GM18502 (cell line): ENCODE results near the gene SLC25A41.
A peak's percentile ranks its signal among the peaks of the same experiment; 100 is the strongest.
"Not testable (repeated sequence)": the region's sequence is repeated elsewhere in the genome, so short reads cannot be mapped to it uniquely, and the experiment has no call there.

Experiments used
- ATAC-seq: cut with Tn5 transposase; IDR thresholded peaks from one replicate; pipeline ENCODE4 v1.9.1; 2021; ENCODE audit warnings: mild to moderate bottlenecking; ENCODE audit not compliant: unreplicated experiment, poor library complexity

SLC25A41 gene

GRCh38 chr19:6429419-6430221 is 3.9 kb downstream of the SLC25A41 start:
- no peak for ATAC-seq

GRCh38 chr19:6428692-6429418 is 4.7 kb downstream of the SLC25A41 start:
- not testable (repeated sequence) for ATAC-seq

- no peak for ATAC-seq
These were observed 6.4 kb downstream of the SLC25A41 start for GRCh38 chr19:6427131-6427530.

- ATAC-seq = no peak
These were observed 7.6 kb downstream of the SLC25A41 start for GRCh38 chr19:6425732-6426620.

GRCh38 chr19:6424939-6425731 is 8.4 kb downstream of the SLC25A41 start:
- peak; percentile 87 for ATAC-seq

- ATAC-seq = no peak
These were observed 9.2 kb downstream of the SLC25A41 start, which contains the start of gene KHSRP for GRCh38 chr19:6424195-6424938. KHSRP (minus strand) TSS chr19:6424811; CDS start chr19:6424701, 110 bp downstream.

GRCh38 chr19:6423499-6424194 is 9.9 kb downstream of the SLC25A41 start:
- ATAC-seq = no peak

GRCh38 chr19:6421075-6422014 is 12.2 kb downstream of the SLC25A41 start:
- no peak for ATAC-seq

GRCh38 chr19:6418562-6418932 is 15.0 kb downstream of the SLC25A41 start:
- no peak for ATAC-seq

- no peak for ATAC-seq
These were observed 15.6 kb downstream of the SLC25A41 start for GRCh38 chr19:6417713-6418561.

GRCh38 chr19:6416658-6417405 is 16.7 kb downstream of the SLC25A41 start:
- ATAC-seq = no peak

GRCh38 chr19:6415591-6416190 is 17.9 kb downstream of the SLC25A41 start:
- no peak for ATAC-seq

- ATAC-seq = no peak
These were observed 18.6 kb downstream of the SLC25A41 start for GRCh38 chr19:6414793-6415590.

GRCh38 chr19:6413721-6414643 is 19.6 kb downstream of the SLC25A41 start:
- ATAC-seq = no peak
